ENCODE data around the gene CHD6. TPM values are rescaled to one million over a fixed set of nuclear protein-coding genes. Genes with fewer than 3 reads are reported as not detected.

The CHD6 gene
- total RNA-seq, 2 donors from 2014 or later: 16.5 to 21.4 TPM

DNA sequence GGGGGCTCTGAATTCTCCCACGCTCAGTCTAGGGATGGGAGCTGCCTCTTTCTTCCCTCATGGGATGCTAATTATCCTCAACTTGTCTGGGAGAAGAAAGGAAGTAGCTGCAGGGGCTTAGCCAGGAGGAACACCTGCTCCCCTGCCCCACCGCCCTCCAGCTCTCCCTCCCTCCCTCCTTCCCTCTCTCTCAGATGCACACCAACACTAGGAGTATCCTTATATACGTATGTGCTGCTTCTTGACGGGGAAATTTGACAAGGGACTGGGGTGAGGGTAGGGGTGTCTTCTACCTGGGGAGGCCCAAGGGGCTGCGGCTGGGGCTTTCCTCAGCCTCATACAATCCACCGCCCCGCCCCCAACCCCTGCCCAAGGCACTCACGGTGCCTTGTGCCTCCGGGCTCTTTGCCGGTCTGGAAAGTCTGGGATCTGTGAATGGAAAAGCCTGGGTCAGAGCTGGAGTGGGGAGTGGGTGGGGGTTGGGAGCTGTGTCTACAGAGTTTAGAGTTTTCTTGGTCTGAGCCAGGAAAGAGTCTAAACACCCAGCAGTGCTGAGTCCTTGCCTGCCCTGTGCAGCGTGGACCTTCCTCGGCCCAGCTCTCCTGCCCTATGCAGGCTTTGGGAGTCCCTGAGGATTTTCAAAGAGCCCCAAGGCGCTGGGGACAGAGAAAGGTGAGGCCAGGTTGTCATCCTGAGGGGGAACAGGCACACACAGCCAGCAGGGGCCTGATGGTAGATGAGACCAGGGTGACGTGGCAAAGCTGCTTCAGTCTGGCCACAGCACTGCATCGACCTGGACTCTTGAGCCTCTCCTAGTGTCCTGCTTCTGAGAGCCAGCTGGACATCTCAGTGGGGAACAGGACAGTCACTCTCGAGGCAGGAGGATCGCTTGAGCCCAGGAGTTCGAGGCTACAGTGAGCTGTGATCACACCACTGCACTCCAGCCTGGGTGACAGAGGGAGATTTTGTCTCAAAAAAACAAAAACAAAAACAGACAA, 222.2 kb downstream of the CHD6 start:
- no peaks in the 10 kb centered on the region for H3K9me3 Mint-ChIP-seq
- no peak overlapping the region for H3K4me3 Mint-ChIP-seq

DNA sequence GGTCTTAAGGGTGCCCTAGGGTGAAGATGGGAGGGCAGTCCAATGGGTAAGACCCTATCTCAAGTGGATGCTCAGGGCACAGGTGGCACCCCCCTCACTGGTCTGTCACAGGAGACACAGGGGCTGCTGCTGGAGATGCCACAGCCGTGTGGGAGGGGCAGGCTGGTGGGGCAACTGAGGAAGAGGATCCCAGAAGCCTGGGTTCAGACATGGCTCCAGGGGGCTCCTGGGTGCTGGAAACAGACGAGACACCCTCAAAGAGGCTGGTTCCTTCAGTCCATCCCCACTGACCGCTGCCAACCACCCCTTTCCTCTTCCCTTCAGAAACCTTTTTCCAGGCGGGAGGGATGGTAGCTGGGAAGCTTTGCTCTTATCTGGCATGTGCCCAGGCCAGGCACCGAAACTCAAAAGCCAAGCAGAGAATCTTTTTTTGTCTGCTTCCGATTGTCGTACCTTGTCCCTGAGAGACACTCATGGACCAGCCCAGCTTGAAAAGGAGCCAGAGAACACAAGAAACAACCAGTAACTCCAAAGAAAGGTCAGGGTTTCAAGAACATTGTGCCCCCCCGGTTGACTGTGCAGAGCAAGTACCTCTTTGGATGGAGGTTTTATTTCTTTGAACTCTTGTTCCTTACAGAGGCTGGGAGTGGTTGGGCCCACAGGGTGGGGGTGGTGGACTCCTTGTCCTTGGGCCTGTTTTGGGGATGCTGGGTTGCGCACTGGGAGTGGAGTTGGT, 223.1 kb downstream of the CHD6 start:
- no peak overlapping the region for H3K4me3 Mint-ChIP-seq
- H3K27me3 Mint-ChIP-seq: no peaks in the 10 kb centered on the region
- no peak overlapping the region for H3K27ac Mint-ChIP-seq
- no peaks in the 10 kb centered on the region for H3K9me3 Mint-ChIP-seq
- H3K4me1 Mint-ChIP-seq: no peaks in the 10 kb centered on the region
- H3K36me3 Mint-ChIP-seq (ENCODE audit: low read depth): no peaks in the 10 kb centered on the region
- ATAC-seq (replicated peaks): no peak

More for the DNA sequence above, 222.2 kb downstream of the CHD6 start:
- no peaks in the 10 kb centered on the region for H3K27me3 Mint-ChIP-seq
- H3K36me3 Mint-ChIP-seq (ENCODE audit: low read depth): no peaks in the 10 kb centered on the region
- H3K4me1 Mint-ChIP-seq: no peaks in the 10 kb centered on the region
- no peak overlapping the region for H3K27ac Mint-ChIP-seq
- ATAC-seq (replicated peaks): no peak

DNA sequence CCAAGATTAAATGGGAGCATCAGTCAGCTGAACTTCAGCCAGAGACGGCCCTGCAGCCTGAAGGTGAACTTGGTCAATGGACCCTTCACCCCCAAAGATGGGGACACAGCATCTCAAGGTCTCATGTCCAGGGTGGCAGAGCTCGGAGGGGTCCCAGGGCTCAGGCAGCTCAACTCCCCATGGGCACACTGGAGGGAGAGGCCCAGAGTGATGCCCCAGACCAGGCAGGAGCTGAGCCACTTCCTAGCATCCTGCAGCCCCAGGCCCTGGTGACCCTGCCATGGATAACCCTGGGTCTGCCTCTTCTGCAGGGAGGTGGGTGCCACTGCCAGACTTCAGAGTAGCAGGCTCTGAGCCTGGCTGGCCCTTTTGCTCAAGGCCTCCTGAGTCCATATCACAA, 224.1 kb downstream of the CHD6 start:
- Mint-ChIP-seq H3K36me3 (ENCODE audit: low read depth) (no peaks in the 10 kb centered on the region), H3K9me3 (no peaks in the 10 kb centered on the region)

DNA sequence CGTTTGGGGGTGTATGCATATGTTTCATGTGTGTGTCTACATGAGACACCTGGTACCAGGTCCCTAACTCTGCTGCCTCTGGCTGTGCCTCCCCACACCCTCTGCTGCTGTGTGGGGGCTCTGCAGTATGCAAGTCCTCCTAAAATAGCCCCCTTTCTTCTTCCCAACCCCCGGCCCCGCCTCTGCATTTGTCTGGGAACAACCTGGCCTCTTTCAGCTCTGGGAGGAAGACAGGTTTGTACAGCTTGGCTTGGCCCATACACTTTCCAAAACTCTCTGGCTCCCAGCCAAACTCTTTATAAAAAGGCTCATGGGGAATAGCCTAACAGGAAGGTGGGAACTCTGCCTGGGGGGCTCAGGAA, 224.5 kb downstream of the CHD6 start:
- Mint-ChIP-seq H3K27me3 (no peaks in the 10 kb centered on the region), H3K27ac (no peak overlapping the region), H3K4me1 (no peaks in the 10 kb centered on the region), H3K4me3 (no peak overlapping the region), H3K36me3 (ENCODE audit: low read depth) (no peaks in the 10 kb centered on the region), H3K9me3 (no peaks in the 10 kb centered on the region)
- no peak for ATAC-seq (replicated peaks)

More for the DNA sequence above, 224.1 kb downstream of the CHD6 start:
- Mint-ChIP-seq H3K4me1 (no peaks in the 10 kb centered on the region), H3K27me3 (no peaks in the 10 kb centered on the region), H3K4me3 (no peak overlapping the region), H3K27ac (no peak overlapping the region)
- ATAC-seq (replicated peaks): no peak

DNA sequence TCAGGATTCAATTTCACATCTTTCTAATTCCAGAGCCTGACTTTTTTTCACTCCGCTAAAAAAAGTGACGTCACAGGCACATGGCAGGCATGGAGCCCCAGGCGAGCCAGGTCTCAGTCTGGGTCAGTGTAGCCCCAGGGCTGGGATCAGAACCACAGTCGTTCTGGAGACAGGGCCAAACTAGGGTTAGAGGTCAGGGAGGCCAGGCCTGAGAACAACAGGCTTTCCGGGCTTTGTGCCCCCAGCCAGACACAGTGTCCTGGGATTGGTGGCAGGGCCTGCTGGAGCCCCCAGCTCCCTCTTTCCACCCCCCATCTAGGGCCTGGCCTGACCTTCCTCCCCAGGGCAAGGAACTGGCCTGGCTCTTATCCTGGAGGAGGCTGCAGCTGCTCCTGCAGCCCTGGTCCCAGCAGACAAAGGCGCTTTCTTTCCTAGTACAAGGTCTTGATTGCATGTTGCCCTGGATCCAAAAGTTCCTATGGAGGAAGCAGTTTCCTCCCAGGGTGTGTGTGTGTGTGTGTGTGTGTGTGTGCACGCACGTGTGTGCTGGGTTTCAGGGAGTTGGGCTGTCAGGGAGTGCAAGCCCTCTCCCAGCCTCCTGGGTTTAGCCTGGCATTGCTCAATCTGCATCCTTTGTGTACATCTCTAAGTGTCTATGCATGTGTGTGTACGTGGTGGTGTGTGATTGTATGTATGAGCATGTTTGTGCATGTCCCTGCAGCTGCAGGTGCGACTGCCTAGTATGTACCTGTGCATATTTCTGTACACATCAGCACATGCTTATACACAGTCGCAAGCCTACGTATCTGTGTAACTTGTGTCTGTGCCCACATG, 225.1 kb downstream of the CHD6 start:
- Mint-ChIP-seq H3K9me3 (no peaks in the 10 kb centered on the region), H3K27me3 (no peaks in the 10 kb centered on the region), H3K27ac (no peak overlapping the region), H3K36me3 (ENCODE audit: low read depth) (no peaks in the 10 kb centered on the region), H3K4me3 (no peak overlapping the region), H3K4me1 (no peaks in the 10 kb centered on the region)
- ATAC-seq (replicated peaks): no peak

DNA sequence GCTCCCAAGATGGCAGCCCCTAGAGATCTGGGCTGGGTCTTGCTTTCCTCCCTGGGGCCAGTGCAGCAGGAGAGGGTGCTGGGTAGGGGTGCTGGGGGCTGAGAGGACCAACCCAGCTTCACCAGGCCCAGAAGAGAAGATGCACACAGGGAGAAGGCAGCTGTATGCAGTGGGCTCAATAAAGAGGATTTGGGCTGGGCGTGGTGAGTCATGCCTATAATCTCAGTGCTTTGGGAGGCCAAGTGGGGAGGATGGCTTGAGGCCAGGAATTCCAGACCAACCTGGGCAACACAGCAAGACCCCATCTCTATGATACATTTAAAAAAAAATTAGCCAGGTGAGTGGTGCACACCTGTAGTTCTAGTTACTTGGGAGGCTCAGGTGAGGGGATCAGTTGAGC, 225.9 kb downstream of the CHD6 start:
- no peaks in the 10 kb centered on the region for H3K27me3 Mint-ChIP-seq
- no peaks in the 10 kb centered on the region for H3K36me3 Mint-ChIP-seq (ENCODE audit: low read depth)
- no peak for ATAC-seq (replicated peaks)
- no peaks in the 10 kb centered on the region for H3K4me1 Mint-ChIP-seq
- no peak overlapping the region for H3K4me3 Mint-ChIP-seq
- no peak overlapping the region for H3K27ac Mint-ChIP-seq
- no peaks in the 10 kb centered on the region for H3K9me3 Mint-ChIP-seq

DNA sequence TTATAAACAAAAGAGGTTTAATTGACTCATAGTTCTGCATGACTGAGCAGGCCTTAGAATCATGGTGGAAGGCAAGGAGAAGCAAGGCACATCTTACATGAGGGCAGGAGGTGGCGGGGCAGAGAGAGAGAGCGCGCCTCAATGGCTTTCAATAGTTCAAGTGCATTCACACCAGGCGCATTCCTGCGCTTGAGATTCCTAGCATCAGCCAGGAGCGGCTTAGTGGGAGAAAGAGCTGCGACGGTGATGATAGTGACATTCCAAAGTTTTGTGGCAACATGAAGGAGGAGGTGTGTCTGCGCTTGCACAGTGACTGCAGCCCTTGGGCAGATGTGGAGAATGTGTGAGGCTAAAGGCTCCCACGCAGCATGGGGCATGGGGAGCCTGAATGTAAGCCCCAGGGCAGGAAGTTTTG, 226.6 kb downstream of the CHD6 start:
- Mint-ChIP-seq H3K9me3 (no peaks in the 10 kb centered on the region), H3K36me3 (ENCODE audit: low read depth) (no peaks in the 10 kb centered on the region), H3K27ac (no peak overlapping the region), H3K4me1 (no peaks in the 10 kb centered on the region), H3K4me3 (no peak overlapping the region), H3K27me3 (no peaks in the 10 kb centered on the region)
- ATAC-seq (replicated peaks): no peak

DNA sequence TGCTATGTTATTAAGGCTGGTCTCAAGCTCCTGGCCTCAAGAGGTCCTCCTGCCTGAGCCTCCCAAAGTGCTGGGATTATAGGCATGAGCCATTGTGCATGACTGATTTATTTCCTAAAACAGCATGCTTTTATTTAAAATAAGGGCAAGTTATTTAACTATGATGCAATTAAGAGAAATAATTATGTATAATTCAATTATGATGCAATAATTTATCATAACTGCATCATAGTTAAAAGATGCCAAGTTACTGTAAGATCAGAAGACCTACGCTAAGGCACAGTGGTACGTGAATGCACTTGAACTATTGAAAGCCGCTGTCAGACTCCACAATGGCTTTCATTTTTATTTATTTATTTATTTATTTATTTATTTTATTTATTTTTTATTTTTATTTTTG, 227.3 kb downstream of the CHD6 start:
- Mint-ChIP-seq H3K4me3 (no peak overlapping the region), H3K27ac (no peak overlapping the region), H3K4me1 (no peaks in the 10 kb centered on the region), H3K36me3 (ENCODE audit: low read depth) (no peaks in the 10 kb centered on the region), H3K9me3 (no peaks in the 10 kb centered on the region), H3K27me3 (no peaks in the 10 kb centered on the region)
- ATAC-seq (replicated peaks): no peak

DNA sequence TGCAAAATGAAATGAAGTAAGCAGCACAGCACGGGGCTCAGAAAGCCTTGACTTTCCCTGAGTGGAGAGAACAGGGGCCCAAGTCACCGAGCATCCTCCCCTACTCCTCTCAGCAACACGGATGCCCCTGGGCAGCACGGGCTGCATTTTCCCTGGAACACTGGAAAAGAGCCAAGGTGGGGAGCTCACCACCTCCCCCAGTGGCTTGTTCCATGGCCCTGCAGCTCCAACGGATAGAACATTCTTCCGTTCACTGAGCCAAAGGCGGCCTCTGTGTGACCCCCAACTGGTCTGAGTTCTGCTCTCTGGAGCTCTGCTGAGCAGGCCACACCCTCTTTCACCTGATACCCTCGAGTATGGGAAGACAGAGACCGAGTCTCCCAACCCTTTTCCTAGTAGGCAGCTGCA, 230.7 kb downstream of the CHD6 start:
- ATAC-seq (replicated peaks): no peak
- peaks cover 4% of the 10 kb centered on the region for H3K9me3 Mint-ChIP-seq
- H3K27ac Mint-ChIP-seq: no peak overlapping the region
- no peaks in the 10 kb centered on the region for H3K4me1 Mint-ChIP-seq
- no peak overlapping the region for H3K4me3 Mint-ChIP-seq
- peaks cover 4% of the 10 kb centered on the region for H3K27me3 Mint-ChIP-seq
- H3K36me3 Mint-ChIP-seq (ENCODE audit: low read depth): no peaks in the 10 kb centered on the region

DNA sequence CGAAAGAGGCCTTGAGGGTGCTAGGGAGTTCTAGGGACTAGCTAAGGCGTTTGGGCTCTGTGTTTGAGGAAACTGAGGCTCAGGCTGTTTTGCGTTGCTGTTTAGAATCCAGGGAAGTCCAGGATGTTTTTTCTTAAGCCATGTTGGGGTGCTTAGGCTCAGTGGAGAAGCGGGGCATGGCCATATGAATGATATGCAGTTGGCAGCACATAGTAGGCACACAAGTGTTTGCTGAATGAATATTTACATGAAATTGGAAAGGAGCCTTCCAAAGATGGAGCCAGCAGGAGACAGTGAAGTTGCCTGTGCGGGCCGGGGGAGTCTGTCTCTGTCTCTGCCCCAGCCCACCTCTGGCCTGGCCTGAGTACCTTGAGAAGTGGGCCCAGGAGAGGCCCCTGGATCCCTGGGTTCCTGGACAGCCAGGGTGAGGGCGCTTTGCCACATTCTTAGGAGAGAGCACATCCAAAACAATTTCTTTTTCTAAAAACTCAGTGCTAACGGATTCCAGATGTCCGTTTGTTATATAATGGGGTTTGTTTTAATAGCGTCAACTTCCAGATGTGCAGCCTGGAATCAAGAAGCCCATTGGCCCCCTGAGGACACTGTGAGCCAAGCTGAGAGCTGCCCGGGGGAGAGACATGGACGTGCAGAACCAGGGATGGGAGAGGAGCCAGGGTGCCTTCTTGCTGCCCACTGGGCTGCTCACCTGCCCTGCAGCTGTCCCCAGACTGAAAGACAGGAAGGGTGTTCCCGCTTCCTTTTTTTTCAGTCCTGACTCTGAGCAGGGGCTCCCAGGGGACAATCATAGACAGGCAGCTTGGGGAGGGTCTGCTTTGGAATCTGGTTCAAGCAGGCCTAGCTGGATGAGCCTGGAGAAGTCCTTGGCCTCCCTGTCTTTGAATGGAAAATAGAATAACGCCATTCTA, 231.4 kb downstream of the CHD6 start:
- no peak overlapping the region for H3K4me3 Mint-ChIP-seq
- ATAC-seq (replicated peaks): no peak
- H3K27ac Mint-ChIP-seq: no peak overlapping the region
- H3K9me3 Mint-ChIP-seq: peaks cover 4% of the 10 kb centered on the region
- no peaks in the 10 kb centered on the region for H3K4me1 Mint-ChIP-seq
- no peaks in the 10 kb centered on the region for H3K36me3 Mint-ChIP-seq (ENCODE audit: low read depth)
- peaks cover 4% of the 10 kb centered on the region for H3K27me3 Mint-ChIP-seq

DNA sequence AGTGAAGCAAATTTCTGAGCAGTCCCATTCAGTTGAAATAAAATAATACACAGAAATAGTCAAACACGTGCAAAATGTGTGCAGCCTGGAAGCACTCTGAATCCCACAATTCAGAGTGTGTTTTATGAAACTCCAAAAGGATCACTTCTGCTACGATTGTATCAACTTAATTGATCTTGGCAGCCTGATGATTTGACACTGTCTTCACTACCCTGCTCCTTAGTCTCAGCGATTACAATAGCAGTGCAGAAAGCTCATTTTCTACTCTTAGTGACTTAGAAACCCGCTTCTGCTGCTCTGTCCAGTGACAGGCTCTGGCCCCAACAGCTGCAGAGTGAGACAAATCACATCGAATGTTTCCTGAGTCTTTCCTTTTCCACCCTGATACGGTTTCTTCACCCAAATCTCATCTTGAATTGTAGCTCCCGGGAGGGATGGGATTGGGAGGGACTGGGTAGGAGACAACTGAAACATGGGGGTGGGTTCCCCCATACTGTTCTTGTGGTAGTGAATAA, 235.3 kb downstream of the CHD6 start:
- Mint-ChIP-seq H3K9me3 (peaks cover 4% of the 10 kb centered on the region), H3K27me3 (peaks cover 11% of the 10 kb centered on the region), H3K27ac (no peak overlapping the region), H3K36me3 (ENCODE audit: low read depth) (no peaks in the 10 kb centered on the region), H3K4me1 (no peaks in the 10 kb centered on the region), H3K4me3 (no peak overlapping the region)
- ATAC-seq (replicated peaks): no peak

DNA sequence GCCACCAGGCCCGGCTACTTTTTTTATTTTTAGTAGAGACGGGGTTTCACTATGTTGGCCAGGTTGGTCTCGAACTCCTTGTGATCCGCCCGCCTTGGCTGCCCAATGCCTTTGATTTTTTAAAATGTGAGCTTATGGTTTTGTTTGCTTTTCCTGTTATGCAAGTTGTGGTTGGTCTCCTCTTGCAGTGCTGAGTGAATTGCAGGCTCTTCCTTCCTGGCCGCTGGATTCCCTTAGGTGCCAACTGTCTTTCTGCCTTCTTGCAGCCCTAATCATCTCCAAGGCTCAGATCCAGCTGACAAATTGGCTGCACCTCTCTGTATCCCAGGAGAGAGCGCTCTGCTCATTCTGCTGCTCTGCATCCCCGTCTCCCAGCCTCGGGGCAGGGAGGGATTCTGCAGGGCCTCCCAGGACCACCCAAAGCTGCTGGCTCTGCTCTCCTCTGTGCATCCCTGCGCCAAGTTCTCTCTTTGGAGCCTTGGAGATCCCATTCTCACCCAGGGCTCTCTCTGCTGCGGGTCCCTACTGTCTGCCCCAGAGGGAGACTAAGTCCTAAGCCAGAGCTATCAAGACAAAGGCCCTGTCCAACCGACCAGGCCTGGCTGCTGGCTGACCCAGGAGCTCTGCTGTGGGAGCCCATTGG, 237.5 kb downstream of the CHD6 start:
- H3K9me3 Mint-ChIP-seq: peaks cover 4% of the 10 kb centered on the region
- peaks cover 20% of the 10 kb centered on the region for H3K27me3 Mint-ChIP-seq
- no peak overlapping the region for H3K4me3 Mint-ChIP-seq
- no peak for ATAC-seq (replicated peaks)
- H3K36me3 Mint-ChIP-seq (ENCODE audit: low read depth): no peaks in the 10 kb centered on the region
- H3K27ac Mint-ChIP-seq: no peak overlapping the region
- H3K4me1 Mint-ChIP-seq: no peaks in the 10 kb centered on the region

DNA sequence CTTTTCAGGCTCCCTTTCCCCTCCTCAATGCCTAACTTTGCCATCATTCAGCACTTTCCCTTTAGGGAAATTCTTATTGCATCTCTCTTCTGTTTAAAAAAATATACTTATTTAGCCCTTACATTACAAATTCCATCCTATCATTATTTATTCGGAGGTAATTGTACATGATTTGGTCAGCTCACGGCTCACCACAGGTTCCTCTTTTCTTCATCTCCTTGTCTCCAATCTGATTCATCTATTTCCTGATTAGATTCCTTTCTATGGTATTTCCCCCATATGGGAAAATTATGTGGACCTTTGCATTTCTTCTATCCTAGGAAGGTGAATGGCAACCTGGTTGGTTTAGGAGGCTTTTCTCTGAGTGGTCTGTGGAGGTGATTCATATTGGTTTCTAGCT, 238.6 kb downstream of the CHD6 start:
- H3K27ac Mint-ChIP-seq: no peak overlapping the region
- H3K4me3 Mint-ChIP-seq: no peak overlapping the region
- H3K36me3 Mint-ChIP-seq (ENCODE audit: low read depth): no peaks in the 10 kb centered on the region
- H3K4me1 Mint-ChIP-seq: no peaks in the 10 kb centered on the region
- ATAC-seq (replicated peaks): no peak
- H3K27me3 Mint-ChIP-seq: peaks cover 17% of the 10 kb centered on the region
- peaks cover 4% of the 10 kb centered on the region for H3K9me3 Mint-ChIP-seq

Measured in activated T-helper 17 cell treated with anti-CD3 and anti-CD28 coated beads, Interleukin-2, amount 50 U/mL, for 72 hours (primary cell).